ENCODE measurements around the gene CCDC9B.
A peak's percentile ranks its signal among the peaks of the same experiment; 100 is the strongest.

CCDC9B gene

DNA sequence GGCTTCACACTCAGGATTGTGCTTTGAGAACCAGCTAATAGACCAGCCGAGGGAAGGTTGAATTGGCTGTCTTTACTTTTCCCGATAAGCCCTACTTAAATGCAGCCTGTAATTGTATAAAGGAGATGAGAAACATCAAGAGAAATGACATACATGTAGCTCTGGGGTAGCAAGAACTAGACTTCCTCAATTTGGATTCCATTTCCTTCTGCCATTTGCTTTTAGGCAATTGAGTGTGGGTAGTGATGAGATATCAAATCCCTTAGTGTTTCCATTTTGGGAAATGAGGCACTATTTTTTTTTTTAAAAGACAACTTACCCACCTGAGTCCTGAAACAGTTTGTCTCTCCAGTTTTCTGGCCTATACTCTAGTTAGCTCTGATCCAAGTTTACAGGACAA, 15.0 kb downstream of the CCDC9B start:
- DNase-seq, result no peak

DNA sequence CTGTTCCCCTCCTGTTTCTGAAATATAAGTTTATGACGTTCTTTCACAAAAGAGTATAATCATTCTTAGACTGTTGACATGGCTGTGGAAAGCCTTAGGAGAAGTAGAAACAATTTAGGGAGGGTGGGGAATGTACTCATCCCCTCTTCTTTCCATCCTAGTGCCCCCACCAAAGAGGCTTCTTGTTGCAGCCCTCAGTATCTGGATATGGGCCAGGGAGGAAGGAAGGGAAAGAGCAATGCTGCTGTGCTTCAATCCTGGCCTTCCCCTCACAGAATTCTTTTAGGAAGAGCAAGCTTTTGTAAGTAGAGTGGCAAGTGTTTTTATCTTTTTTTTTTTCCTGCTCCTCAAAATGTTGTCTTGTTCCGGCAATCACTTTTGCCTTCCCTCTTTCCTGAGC, 15.6 kb downstream of the CCDC9B start:
- no peak for DNase-seq

DNA sequence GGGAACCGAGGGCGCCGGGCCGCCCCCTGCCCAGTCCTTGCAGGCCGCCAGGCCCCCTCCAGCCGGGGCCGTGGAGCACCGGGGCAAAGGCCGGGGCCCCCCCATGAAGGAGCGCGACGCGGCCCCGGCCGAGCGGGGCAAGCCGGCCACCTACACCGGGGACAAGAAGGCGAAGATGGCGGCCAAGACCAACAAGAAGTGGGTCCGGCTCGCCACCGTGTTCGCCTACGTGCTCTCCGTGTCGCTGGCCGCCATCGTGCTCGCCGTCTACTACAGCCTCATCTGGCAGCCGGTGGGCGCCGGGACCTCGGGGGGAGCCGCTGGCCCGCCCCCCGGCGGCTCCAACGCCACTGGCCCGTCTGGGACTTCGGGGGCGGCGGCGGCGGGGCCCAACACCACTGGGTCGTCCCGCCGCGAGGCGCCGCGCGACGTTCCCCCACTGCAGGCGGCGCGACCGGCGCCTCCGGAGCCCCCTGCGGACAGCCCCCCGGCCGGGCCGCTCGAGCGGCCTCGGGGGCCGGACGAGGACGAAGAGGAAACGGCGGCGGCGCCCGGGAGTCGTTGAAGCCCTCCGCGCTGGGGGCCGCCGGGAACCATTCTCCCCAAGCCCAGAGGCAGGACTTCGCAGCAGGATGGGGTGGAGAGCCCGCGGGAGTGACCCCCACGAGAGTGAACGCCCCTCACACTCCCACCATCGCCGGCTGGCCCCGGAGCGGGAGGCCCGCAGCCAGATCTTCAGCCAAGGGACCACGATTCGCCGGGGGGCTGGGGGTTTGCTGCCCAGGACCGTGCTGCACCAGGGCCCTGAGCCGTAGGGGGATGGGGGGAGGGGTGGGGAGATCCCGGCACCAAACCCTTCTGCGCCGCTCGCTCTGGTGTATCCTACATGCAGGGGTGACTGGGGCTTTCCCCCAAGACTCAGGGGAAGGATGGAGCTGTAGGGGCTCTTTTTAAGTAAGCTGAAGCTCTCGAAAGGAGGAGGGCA, 16.5 kb downstream of the CCDC9B start:
- DNase-seq, result no peak

DNA sequence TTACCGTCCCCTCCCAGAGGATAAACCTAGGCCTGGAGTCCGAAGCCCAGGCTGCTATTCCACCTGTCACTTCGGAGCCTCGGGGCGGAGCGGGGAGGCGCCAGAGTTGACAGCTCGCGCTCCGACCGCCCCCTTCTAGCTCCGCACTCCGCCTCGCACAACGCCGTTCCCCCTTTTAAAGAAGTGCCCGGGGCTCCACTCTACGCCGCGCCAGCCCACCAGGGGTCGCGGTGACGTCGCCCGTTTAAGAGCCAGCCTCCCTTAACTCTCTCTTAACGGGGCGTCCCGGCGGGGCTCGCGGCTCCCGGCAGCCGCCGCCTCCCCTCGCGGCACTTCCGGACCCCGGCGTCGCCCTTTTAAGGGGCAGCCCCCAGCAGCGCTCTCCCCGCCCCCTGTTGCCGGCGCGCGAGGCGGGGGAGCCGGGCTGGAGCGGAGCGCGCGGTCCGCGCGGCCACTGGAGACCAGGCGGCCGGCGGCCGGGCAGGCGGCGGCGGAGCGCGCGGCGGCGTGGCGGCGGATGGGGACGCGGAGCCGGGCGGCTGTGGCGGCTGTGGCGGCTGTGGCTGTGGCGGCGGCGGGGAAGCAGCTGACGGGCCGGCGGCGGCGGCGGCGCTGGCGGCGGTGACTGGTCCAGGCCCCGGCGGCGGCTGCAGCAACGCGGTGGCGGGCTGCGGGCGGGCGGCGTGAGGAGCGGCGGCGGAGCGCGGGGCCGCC, 17.3 kb downstream of the CCDC9B start, which contains the start of gene INAFM2:
Gene INAFM2, plus strand, starts transcription at position 454 of the 714 bp plus-strand sequence. CDS start 364 bp downstream, outside the sequence.
- peak; percentile 73 for DNase-seq

DNA sequence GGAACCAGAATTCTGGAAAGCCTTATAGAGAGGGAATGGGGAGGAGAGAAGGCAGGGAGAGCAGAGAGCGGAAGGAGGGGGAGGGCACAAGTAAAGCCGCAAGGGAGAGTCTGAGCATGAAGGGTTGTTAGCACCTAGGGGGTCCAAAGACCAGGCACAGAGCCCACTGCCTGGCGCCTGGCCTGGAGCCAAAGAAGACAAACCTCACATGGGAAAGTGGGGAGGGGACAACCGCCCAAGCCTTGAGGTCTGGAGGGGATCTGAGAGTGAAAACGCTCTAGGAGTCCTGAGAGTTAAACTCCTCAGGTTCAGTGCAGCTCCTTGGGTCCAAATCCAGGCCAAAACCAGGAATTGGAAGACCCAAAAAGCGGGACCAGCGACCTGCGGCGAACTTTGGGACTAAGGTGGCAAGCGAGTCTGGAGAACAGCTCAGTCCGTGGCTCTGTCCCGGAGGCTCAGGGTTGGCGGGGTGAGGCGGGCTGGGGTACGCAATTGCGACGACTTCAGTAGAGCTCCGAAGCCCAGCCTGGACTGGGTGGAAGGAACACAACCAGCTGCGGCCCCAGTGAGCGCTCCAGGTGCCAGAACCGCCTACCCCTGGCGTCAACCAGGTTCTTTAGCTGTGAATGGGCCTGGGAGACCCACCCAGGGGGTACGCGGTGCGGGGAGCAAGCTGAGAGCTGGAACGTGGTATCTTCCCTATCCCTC, 18.1 kb downstream of the CCDC9B start:
- peak; percentile 1 for DNase-seq

DNA sequence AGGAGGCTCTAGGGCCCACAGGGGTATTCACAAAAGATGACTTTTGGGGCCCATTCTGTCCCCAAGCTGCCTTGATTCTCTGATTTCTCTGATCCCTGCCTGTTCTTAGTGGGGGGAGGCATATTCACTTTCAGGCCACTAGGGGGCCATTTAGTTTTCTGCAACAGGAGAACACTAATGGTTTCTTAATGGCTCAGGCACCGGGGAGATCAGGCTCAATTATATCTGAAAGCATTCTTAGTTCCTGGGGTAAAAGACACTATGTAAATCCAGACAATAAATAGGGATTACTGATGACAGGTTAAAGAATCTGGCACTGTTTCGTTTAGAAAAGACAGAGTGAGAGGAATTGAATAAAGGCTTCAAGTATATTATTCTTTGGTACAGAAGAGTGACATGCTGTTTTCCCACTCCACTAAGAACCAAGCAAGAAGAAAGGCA, 19.8 kb downstream of the CCDC9B start:
- peak; percentile 65 for DNase-seq

DNA sequence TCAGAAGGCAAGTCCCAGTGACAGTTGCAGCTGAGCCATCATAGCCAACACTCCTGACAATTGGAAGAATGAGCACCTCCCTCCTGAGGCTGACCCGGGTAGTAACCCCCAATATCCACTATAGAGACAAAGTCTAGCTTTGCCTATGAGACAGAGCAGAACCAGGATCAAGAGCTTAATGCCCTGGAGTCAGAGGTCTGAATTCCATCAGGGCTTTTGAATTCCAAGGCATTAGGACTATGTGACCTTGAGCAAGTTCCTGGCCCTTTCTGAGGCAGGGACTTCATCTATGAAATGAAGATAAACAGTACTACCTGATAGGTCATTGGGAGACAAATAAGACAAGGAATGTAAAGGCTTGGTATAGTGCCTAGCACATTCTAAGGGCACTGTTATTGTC, 20.3 kb downstream of the CCDC9B start:
- DNase-seq, result no peak

DNA sequence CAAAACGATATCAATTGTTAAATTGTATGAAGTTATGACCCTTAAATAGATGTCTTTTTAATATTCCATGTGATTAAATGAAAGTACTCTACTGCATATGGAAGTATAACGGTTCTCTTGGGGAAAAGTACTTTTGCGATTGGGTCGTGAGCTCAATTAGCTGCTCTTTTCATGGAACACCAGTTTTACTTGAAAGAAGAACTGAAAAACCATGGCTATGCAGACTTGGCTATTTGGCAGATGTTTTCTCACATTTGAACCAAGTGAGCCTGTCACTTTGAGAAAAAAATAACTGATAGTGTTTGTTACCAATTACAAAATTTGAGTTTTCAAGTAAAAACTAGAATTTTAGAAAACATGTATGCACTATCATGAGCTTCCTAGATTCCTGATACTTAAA, 23.2 kb downstream of the CCDC9B start:
- no peak for DNase-seq

DNA sequence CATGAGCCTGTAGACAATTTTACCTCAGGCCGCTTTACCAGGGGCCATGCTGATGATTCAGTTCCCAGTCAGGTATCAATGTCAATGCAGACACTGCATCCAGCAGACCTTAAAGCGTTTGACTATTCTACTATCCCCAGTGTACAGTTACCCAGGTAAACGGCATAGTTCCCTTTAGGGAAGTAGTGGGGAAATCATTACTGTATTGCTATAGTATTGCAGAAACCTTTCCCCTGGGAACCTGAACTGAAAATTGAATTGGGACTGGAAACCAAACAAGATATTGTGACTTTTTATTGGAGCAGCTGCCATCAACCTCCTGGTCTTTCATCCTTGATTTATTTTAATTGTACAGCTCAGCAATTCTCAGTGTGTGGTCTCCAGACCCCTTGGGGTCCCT, 23.8 kb downstream of the CCDC9B start:
- no peak for DNase-seq

DNA sequence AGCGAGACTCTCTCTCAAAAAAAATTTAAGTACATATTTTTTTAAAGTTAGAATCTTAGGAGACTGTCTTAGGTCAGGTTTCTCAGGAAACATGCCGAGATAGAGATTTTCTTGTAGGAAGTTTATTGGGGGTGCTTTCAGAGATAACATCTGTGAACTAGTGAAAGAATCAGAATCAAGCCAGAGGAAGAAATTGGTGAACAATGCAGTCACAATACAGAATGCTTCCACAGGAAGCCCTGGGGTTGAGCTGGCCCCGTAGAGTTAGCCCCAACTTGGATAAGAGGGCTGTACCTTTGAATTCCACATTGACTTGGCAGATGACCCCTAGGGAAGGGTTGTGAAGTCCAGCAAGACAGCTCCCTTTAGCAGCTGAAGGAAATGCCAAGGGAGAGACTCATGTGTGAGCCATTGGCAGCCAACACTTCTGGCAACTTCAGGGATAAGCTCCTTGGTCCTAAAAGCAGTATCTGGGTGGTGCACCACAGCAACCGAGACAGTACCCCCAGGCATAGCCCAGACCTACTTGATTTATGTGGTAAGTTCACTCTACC, 25.9 kb downstream of the CCDC9B start:
- DNase-seq, result no peak

DNA sequence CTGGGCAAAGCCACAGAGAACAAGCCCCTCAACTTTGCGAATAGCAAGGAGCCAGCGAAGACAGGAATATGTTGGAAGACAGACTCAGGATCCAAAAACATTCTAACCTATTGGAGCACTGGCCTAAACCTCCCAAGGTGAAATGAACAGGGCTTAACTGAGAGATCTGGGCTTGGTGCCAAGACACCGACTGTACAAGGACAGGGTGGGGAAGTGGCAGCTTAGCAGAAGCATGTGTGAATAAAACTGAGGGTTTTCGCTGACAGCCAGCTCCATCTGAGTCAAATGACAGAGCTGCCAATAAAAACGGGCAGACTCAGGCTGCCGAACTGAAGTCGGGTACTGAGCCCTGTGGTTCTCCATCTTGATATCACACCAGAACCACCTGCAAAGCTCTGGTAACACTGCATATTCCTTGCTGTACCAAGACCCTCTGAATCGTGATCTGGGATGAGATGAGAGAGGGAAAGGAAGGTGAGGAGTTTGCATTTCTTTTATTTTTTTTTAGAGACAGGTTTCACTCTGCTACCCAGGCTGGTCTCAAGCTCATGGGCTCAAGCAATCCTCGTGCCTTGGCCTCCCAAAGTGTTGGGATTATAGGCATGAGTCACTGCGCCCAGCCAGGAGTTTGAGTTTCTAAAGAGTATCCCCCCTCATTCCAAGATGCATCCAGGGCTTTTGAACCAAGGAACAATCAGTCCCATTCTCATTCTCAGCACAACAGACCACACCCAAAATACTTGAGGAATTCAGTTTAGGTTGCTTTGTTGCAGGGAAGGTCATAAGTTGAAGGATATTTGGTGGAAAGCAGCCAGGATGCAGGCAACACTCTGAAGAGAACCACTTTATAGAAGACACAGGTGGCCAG, 27.0 kb downstream of the CCDC9B start:
- DNase-seq, result peak; percentile 80

DNA sequence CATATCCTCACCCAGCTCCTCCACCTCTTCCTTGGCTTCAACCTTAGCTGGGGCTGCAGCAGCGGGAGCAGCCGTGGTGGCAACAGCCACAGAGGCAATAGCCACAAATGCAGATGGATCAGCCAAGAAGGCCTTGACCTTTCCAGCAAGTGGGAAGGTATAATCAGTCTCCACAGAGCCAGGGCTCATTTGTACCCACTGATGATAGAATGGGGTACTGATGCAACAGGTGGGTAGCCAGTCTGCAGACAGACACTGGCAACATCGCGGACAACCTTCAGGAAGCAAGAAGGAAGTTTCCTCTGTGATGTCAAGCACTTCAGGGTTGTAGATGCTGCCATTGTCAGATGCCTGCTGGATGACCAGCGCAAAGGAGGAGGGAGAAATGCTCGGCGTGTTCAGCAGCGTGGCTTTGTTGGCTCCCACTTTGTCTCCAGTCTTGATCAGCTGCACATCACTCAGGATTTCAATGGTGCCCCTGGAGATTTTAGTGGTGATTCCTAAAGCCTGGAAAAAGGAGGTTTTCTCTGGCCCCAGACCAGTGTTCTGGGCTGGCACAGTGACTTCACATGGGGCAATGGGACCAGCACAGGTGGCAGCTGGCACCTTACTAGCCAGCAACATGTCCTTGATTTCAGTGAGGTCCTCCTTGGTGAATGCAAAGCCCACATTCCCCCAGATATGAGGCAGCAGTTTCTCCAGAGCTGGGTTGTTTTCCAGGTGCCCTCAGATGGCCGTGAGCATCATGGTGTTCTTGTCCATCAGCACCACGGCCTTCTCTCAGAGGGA, 28.2 kb downstream of the CCDC9B start:
- DNase-seq, result no peak

DNA sequence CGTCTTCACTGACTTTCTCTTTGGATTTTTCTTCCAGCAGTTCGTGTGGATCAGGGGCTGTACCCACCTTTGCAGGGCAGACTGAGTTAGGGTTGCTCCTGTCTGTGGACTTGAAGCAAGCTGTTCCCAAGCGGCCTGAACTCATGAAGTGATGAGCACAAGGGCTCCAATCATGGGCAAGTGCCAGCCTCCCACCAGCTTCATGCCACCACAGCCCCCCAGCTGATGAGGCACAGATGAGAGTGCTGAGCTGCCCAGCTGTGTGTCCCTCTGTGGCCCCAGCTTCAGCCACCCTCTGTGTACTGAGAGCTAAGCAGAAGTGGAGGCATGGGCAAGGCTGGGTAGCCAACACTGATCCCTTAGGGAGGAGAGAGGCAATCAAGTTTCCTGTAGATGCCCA, 29.7 kb downstream of the CCDC9B start:
- DNase-seq, result no peak

DNA sequence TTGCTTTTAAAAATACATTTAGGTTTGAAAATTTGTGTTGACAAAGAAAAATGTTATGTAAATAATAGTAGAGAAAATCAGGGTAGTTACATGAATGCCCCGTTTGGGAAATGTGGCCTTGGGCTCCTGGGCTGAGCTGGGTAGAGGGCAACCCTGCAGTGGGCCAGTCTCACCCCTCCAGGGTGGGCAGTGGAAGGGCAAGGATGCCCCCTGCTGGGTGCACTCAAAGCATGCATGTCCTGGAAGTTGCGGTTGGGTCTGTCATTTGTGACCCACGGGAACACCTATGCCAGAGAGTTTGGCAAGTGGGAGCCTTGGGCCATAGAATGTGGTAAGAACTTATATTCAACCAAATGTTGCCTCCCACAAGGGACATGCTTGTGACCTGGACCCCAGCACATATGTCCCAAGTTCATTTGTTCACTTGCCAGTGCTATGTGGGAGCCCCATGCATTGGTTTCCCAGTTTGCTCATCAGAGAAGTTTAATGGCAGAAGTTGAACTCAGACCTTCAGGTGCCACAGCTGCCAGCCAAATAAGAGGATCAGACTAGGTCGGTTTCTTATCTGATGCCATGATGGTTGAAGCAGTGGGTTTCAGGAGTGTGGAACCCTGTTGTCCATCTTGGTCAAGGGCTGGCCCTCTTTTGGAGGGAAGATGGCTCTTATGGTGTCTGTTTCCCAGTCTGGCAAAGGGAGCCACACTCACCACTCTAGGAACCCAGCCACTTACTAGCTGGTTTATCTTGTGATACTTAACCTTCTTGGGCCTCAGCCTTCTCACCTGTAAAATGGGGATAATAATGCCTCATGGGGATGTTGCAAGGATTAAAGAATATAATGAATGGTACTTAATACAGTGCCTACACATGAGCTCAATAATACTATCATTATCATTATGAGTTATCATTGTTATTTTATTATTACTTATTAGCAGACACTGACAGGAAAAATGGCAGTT, 30.5 kb downstream of the CCDC9B start:
- peak; percentile 0 for DNase-seq

DNA sequence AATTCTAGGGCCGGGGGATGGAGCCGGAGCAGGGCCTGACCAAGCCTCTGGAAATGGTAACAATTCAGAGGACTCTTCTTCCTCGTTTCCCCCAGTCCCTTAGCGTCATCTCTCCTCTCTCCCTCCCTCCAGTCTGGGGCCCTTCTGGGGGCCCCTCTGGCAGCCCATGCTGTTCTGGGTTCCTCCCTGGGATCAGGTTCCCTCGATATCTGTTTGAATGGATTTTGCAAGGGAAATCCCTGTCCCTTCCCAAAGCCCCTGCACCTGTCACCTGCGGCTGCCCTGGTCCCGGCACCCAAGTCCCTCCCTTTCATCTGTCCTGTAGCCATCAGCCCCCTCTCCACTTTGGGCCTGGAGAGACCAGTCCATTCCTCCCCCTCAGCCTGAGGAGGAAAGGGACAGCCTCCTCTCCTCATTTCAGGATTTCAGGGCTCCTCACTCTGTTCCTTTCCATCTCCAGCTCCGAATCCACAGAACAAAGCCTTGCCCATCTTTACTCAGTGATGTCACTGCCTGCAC, 31.3 kb downstream of the CCDC9B start:
- no peak for DNase-seq

DNA sequence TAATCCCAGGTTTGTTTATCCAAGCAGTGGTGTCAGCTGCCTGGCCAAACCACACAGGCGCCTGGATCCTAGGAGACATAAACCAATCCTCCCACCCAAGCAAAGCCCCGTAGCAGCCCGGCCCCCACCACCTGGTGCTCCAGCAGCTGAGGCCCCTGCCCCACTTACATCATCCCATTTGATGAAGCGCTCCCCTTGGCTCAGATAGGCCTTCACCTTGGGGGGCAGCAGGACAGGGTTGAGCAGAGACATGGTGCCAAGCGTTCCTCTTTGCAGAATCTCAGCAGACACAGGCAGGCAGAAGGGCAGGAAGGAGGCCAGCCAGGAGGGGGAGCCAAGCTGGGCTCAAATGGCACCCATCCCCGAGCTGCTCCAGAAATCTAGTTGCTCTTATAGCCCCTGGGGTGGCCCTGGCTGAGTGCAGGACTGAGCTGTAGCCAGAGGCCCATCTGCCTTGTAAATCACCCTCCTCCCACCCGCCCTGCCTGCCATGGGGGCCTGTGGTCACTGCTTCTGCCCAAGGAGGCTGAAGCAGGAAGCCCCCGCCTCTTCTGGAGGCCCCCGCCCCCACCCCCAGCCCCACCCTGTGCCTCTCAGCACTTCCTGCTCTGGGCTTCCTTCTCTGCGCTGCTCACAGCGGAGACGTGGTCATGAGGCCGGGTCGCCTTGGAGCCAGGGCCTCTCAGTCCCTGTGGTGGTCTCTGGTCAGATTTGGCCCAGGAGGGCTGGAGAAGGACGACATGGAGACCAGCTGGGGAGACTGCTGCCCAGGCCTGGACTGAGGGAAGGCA, 33.1 kb downstream of the CCDC9B start, which contains the start of gene PLCB2:
Gene PLCB2, minus strand, starts transcription at position 515 of the 791 bp plus-strand sequence. Its CDS starts 263 bp downstream, at position 252.
- DNase-seq, result no peak

DNA sequence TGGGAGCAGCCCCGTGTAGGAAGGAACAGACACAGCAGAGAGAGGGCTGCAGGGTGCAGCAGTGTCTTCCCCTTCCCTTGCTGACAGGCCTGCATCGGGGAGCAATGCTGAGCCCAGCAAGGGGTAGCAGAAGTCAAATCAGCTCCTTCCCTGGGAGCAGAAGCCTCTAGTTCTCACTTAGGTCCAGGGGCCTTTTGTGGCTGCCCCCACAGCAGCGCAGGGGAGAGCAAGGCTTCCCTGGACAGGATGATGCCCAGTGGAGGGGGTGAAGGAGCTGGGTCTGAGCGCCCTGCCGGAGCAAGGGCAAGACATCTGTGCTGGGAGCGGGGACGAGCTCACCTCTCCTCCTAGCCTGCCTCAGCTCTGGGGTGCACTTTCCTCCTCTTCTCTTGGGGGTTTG, 33.8 kb downstream of the CCDC9B start:
- no peak for DNase-seq

DNA sequence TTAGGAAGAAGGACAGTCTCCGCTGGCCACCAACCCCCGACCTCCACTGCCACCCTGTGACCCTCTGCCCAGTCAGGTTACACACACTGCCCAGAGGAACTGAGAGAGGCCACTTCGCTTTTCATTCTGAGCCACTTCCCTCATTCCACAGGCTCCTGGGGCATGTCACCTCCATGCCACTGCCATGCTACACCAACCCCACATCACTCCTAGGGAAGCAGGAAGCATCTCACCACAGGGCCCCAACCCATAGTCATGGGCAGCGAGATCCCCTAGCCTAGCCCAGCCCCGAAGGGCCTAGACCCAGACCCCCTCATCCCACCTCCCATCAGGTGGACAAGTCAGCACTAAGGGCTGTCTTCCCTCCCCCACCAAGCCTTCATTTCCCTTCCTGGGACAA, 34.4 kb downstream of the CCDC9B start:
- no peak for DNase-seq

DNA sequence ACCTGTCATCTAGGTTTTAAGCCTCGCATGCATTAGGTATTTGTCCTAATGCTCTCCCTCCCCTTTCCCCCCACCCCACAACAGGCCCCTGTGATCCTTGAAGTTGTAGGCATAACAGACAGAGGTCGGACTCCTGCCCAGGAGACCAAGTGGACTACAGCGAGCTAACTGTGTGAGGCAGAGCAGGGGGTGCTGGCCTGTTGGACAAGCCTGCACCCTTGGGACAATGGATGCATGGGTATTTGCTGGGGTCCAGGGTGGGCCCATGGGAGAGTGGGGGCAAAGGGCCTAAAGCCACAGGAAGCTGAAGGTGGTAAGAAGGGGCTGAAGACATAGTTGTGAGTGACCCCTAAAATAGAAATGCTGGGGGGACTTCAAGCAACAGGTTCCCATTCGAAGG, 35.5 kb downstream of the CCDC9B start:
- no peak for DNase-seq

Data from NCI-H1105 treated with DMSO at 0.1 percent for 48 hours (cell line).